Activated naive CD4-positive, alpha-beta T cell (primary cell): ENCODE results near the gene TXNDC2.

Experiments
- DNase-seq, 4 experiments: peaks; one replicate each; lab custom pipeline; 2025; lab: John Stamatoyannopoulos, UW

Gene TXNDC2

DNA sequence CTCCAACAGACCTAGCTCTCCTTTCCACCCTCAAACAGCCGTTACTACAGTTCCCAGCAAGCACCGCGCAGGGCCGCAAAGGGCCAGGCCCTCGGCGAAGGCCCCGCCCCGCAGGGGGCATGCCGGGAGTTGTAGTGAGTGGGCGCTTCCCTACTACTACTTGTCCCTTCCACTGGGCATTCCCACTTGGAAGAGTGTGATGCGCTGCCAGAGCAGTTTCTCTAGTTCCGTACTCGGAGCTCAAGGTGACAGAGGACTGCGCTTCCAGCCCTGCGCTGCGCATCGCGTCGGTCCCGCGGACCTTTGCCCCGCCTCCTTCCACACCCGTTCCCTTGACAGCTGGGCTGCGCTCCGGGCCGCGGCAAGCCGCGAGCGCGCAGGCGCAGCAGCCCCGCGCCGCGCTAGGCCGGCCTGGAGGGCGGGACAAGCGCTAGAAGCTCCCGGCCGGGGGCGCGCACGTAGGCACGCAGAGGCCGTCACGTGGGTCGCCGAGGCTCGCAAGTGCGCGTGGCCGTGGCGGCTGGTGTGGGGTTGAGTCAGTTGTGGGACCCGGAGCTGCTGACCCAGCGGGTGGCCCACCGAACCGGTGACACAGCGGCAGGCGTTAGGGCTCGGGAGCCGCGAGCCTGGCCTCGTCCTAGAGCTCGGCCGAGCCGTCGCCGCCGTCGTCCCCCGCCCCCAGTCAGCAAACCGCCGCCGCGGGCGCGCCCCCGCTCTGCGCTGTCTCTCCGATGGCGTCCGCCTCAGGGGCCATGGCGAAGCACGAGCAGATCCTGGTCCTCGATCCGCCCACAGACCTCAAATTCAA lies 28.0 kb downstream of the TXNDC2 start, which contains the start of gene VAPA:
Gene VAPA, plus strand, starts transcription at position 491 of the 808 bp plus-strand sequence. Its CDS starts 241 bp downstream, at position 732.
- peak; percentile 80 to 91 (median 89) for DNase-seq

DNA sequence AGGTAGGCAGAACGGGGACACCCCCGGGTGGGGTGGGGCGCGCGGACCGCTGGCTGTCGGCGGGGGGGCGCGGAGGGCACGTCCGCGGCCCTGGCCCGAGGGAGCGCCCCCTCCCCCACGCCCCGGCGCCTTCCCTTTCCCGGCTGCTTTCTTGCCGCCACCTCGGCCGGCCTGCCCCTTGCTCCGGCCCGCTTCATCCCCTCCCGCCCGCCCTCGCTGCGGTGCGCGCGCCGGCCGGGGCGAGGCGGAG lies 28.5 kb downstream of the TXNDC2 start:
- no peak for DNase-seq

DNA sequence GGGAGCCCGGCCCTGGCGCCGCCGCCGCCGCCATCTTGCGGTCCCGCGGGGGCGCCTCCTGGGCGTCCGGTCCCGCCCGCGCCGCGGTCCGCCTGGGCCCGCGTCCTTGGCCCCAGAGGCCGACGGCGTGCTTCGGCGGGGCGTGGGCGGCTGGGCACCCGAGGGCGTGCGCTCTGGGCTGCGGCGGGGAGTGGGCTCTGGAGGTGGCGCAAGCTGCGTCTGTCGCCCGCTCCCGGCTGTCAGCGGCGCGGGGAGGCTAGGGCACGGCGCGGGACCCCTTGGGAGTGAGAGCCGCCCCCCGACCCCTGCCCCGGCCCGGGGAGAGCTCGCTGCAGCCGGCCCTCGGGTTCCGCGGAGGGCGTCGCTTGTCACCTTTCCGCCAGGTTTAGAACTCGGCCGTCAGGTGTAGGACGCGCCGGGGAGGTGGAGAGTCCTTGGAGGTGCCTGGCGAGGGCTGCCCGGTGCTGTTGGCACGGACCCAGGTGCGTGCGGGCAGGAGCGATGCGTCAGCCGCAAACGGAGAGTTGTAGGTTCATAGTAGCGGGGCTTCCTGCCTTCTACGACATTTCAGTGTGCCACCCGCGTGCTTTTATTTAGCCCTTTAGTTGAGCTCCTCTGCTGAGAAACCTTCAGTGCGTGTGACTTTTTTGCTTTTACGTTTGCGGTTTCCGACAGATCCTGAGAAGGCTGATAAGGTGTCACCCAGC lies 29.0 kb downstream of the TXNDC2 start:
- DNase-seq = peak; percentile 51 to 63 (median 52)

DNA sequence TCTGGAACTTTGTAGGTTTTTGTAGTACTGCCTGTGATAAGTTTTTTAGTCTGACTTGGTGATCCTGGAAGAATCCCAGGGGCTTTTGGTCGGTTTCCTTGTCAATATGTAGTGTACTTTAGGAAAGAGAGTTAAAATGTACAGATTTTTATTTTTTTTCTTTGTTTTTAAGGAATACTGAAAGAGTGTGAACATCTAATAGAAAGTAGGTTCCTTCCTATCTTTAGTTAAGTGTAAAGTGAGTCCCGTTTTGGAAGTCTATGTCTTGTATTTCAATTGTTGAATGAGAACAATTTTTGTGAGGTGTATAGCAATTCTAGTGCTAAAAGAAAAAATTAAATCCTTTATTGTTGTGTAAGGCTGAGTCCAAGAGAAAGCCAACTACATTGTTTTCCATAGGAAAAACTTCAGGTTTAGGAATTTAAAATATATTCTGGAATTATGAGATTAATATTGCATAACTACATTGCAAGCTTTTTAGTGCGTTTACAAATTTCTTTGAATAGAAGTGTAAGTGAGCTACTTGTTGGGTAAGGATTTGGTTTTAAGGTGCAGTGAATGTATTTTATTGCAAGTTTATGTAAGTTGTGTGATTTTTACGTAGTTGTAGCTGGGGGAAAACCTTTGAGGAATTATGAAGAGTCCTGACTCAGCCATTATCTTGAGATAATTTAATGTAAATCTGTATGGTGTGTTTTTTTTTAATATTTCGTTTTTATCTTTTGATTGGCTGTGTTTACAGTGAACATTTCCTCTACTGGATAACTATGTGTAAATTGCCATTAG lies 29.7 kb downstream of the TXNDC2 start:
- no peak for DNase-seq

DNA sequence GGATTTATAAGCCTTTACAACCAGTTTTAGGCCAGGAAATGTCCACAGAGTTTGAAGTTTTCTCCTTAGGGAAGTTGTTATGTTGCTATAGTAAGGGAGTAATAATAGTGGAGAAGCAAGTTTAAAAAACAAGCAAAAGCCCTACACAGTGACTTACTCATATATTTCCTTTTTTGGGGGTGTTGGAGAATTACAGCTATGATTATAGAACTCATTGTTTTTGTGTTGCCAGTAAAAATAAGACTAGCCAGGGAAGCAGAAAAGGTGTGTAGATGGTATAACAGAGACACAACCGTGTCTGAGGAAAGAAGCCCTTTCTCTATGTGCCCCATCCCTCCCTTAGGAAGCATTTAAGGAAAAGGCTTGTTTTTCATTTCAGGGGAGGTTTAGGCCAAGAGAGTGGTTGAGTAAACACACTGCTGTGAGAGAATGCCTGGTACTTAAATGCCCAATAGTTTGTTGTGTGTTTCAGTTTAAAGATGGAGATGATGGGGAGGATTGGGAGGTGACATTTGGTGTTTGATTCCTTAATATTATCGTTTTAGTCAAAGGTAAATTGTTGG lies 30.4 kb downstream of the TXNDC2 start:
- no peak for DNase-seq

DNA sequence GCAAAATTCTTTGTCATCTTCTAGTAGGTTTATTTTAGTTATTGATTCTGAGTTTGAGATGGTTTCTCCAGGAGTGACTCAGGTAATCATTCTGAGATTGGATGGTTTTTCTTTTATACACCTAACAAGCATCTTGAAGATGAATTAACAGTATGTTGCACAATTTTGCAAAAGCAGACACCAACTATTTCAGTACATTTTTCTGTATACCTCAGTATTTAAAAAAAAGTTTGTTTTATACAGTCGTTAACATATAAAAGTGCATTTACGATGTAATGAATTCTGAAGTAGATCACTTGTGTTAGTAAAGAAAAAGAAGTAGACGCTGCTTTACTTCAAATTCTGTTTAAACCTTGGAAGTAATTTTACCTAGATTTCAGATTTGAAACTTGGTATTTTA lies 31.0 kb downstream of the TXNDC2 start:
- DNase-seq = no peak

DNA sequence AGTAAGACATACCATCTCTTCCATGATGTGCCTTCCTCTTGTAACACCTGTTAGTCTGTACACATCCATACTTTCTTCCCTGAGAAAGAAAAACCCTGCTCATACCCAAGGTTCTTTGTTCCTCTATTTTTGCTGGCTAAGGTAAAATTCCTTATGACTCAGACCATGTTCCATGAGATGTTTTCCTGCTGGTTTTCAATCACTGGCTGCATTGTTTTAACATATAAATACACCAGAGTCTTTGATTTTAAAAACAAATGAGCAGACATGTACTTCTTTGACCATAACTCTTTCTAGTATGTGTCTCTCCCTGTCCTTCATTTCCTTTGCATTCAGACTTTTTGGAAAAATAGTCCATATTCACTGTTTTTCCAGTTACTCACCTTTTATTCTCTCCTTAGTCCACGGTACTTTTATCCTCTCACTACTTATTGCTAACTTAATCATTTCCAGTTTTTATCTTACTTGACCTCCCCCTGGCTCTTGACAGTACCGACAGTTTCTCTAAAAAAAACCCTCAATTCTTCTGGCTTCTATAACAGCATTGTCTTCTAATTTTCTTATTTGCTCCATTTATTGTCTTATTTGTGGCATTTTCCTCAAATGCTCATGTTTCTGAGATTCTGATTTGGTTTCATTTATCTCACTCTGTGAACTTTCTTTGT lies 32.4 kb downstream of the TXNDC2 start:
- no peak for DNase-seq

DNA sequence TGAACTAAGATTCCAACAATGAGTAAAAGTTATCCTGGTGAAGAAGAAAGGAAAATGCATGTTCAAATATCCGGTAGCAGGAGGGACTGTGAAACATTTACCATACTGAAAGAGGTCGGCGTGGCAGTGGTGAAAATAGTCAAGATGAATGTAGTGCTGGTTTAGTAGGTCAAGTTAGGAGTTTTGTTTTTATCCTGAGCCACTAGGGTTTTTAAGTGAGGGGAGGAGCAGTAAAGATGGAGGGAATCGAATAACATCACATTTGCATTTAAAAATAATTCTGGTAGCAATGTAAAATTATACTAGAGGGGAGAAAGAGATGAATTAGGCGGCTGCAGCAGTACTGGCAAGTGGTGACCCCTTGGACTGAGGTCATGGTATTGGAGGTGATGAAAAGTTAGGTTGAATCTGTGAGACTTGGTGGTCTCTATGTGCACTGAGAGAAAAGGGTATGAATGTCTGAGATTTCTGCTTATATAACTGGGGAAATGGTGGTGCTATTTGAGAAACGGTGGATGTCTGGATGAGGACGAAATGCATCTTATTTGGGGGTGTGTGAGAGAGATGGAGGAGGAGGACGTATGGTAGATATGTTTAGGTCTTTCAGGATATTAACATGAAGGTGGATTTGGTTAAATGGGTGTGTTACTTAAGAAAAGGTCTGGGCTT lies 33.9 kb downstream of the TXNDC2 start:
- DNase-seq = no peak

DNA sequence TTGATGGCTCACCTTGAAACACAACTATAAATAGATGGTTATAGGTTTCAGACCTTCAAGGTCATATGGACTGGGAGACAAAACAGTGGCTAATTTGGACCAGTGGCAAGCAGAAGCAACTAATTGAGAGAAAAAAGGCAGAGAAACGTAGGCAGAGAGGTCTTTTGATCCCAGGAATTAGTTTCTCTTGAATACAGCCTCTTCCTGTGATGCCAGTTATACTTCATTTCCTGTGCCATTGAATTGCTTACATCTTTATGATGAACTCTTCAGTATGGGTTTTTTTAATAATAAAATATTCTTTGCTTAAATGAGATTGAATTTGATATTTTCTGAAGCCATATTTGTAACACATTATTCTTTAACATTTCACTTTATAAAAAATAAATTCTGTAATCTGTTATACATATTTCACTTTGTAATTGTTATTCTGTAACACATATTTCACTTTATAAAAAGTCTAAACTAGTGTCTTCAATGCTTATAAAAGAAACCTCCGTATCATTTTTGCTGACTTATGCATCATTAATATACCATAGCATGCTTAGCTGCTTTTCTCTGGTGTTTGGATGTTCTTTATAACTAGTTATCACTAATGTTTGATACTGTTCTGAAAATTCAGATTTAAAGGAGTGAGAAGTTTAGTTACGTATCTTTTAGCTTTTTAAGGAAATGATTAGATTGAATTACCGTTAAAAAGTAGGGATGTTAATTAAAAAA lies 37.0 kb downstream of the TXNDC2 start:
- no peak for DNase-seq

DNA sequence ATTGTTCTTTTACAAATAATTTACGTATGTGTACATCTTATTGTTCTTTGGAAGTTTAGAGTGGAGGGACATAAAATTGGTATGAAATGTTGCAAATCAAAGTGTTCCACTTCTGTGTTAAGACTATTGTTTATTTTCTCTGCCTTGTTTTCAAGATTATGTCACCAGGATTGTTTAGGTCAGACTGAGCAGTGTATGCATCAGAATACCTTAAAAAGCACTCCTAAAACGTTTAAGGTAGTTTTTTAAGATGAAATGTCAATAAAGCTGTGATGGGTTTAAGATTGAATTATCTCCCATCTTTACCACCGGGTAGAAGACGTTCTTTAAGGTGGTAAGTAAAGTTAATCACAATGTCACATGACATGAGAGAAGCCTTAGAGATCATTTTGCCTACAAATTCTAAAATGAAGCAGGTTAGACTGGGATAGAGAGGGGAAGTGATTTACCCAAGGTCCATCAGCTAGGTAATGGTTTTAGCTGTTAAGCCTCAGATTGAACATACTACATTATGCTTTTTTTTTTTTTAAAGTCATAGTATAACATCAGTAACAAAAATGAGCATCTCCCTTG lies 38.7 kb downstream of the TXNDC2 start:
- DNase-seq = no peak

DNA sequence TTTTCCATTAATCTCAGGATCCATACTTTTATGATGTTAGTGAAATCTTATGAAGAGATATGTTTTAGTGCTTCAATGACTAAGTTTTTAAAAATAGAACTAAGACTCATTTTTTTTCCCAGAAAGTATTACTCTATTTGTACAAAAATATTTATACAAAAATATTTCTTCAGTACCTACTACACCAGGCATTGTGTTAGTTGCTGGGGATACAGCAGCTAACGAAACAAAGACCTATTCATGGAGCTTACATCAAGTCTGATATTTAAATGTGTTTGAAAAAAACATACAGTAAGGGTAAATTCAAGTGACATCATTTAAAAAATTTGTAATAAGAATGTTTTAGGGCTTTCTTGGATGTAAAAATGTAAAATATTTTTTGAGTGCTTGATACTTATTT lies 39.6 kb downstream of the TXNDC2 start:
- no peak for DNase-seq

DNA sequence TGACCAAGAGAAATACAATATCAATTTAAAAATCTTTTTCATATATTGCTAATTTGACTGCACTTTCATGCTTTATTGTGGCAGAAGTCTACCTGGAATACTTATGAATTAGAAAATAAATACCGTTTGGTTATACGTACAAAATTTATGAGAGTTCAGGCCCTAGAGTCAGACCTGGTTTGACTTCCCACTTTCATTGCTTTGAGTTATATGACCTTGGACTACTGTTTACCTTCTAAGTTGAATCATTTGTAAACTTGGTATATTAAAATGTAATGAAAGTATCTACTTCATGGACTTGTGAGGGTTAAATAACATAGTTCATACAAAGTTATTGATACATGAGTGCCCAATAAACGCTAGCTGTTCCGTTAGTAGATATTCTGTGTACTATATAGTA lies 40.0 kb downstream of the TXNDC2 start:
- DNase-seq = no peak

DNA sequence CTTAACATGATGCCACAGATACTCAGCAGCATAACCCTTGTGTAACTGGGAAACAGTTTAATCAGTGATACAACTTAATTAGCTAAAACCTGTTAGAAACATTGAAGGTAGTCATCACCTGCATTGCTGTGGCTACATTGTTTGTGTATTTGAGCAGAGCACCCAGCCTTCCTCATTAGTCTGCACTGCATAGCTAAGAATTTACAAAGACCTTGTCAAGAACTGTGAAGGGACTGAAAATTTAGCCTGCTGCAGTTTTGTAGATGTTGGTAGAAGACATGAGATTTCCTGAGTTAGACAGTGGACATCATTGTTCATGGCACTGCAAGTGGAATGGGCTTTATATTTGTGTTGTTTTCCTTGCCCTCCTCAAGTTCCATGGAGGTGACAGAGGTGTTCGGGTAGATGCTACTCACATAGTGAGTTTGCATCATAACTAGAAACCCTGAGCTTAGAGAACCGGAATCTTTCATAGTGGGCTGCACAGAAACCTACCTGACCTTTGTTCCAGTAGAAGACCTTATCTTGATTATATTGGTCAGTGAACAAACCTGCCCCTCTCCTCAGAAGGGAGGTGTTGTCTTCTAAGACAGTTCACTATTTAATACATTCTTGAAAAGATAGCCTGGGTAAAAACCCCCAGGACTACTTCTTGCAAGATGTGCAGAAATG lies 40.6 kb downstream of the TXNDC2 start:
- DNase-seq = no peak

DNA sequence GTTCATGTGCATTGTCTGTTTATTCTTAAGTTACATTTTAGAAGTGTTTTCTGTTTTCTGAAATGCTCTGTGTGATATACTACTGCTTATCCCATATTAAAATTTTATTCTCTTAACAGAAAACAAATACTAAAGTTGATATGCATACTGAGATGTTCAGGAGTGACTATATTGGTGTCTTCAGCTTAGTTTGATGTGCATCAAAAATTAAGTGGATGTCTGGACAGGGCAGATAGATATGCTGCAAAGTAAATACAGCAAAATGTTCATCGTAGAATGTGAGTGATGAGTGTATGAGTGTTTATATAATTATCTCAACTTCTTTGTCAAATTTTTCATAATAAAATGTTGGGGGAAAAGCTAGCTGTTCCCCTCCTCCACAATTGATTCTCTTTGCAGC lies 41.2 kb downstream of the TXNDC2 start:
- DNase-seq = no peak

DNA sequence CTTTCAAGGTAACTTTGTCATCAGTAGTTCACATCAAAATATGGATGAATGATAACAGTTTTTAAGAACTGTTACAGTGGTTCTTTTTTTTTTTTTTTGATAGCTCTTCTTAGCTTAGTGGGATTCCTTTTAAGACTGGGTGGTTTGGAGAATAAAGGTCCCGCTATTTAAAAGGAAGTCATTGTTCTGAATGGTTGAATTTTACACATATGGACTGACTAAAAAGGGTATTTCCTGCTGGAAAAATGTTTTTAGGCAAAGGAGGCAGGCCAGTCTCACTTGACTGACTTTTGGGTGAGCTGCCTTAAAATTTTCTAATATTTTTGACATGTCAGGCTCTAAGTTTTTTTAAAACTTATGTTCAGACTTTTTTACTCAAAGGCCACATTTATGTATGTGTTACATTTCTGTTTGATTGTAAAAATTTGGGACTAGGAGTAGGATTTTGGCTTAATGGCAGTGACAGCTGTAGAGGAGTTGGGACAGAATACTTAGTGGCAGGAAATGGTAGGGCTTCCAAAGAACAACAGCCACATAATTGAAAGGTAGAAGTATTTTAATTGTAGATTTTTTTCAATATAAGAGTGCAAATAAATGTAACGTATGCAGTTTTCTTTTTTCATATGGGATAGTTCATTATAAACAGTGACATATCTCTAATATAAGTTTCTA lies 41.8 kb downstream of the TXNDC2 start:
- DNase-seq = no peak

DNA sequence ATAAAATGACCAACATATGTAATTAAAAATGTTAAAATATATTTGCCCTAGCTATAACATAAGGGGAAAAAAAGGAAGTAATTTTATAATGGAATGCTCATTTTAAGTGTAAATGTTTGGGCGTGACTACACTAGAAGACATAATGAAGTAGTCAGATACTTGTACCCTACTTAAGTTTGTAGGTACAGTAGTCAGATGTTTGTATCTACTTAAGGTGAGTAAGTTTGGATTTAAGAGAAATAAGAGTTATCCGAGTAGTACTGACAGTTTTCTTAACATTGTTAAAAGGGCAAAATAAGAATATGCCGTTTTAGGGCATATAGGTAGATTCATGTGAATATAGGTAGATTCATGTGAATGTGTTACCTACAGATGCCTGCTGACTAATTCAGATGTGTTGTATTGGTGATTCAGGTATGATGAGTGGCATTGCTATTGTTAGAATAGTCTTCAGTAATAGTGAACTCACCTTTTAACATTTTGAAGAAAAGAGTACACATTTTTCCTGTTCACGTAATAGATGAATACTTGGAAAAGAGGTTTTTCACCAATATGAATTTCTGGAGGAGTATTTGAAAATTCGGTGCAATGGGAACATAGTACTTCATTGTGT lies 43.0 kb downstream of the TXNDC2 start:
- no peak for DNase-seq

DNA sequence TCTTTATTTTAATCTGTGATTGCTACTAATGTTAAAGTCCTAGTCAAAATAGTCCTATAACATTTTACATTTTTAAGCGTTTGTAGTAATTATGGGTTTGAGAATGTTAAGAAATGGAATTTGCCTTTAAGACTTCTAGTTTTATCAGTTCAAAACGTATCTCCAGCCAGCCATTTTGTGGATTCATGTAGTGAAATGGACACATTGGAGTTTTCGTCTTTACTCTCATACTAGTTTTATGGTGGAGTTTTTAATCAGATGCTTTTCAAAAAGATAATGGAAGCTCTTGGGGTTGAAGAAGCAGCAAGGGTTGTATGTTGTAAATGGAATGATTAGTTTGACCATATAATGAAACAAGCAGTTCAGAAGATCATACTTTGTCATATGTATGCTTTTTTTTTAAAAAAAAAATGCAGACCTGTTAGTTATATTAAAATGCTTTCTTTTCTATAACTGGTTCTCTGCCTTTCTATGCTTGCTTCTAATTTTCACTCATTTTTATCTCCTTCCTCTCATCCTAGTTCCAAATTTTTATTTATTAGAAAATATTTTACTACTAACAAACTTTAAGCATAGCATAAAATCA lies 44.6 kb downstream of the TXNDC2 start:
- no peak for DNase-seq

DNA sequence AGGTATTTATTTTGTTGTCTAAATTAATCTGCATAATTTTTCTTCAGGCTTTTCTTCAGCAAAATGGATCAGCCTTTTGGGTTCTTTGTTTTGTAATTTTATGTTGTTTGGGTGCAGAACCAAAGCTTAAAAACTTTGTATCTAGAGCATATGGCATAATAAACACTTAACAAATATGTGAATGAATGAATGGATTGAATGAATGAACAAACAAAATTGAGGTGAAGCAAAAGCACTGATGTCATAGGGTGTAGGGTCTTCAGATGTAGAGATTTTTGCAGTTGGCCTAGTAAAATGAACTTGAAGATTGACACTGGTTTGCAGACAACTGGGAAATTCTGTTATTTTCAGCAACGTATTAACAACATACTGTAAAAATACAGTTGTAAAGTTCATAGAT lies 45.4 kb downstream of the TXNDC2 start:
- no peak for DNase-seq

DNA sequence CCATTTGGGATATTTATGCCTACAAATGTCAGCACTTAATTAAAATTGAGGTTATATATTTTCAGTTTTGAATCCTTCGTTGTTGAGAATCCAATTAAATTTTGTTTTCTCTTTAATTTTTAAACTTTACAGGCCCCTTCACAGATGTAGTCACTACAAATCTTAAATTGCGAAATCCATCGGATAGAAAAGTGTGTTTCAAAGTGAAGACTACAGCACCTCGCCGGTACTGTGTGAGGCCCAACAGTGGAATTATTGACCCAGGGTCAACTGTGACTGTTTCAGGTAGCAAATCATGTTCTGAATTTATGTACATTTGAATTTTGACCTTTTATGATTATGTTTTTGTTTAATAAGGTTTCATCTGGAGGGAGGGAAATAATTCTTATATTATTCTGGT lies 45.9 kb downstream of the TXNDC2 start:
- DNase-seq = no peak
